ENCODE results near the gene ACTA2. TPM values are rescaled to one million over a fixed set of nuclear protein-coding genes. Genes with fewer than 3 reads are reported as not detected.

The ACTA2 gene
- polyA plus RNA-seq, 2 donors, result 164 to 713 TPM

DNA sequence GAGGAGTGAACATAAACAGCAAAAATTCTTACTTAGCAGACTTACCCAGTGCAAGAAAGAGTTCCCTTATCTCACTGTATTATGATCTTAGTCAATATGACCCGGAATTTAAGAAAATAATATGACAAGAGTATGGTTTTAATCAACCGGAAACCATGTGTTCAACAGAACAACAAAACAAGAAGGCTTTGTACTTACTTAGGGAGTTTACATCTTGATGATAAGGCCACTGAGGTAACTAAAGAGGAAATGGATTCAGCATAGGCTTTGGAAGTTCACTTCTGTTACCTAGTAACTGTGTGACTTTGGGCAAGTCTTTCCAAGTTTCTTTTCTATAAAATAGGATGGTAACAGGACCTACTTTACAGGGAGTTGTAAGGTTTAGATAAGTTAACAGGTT lies 30.6 kb upstream of the ACTA2 start:
- H3K36me3 ChIP-seq (ENCODE audit: control insufficient read depth in 2 of 2, insufficient read depth in 2 of 2, low read length in 1 of 2), result no peaks in the 10 kb centered on the region
- no peaks in the 10 kb centered on the region for H3K27me3 ChIP-seq (ENCODE audit: control insufficient read depth in 1 of 2, insufficient read depth in 2 of 2, low read length in 2 of 2)
- 47 to 65% methylated on average over 2 of the region's 2 CpGs for WGBS, 2 donors
- H3K9me3 ChIP-seq (ENCODE audit: control insufficient read depth in 2 of 2, insufficient read depth in 1 of 2, low read depth in 1 of 2, low read length in 1 of 2), result no peaks in the 10 kb centered on the region
- no peak overlapping the region for H3K27ac ChIP-seq (ENCODE audit: low read depth in 2 of 2, low read length in 1 of 2)
- H3K4me3 ChIP-seq (ENCODE audit: low read depth in 1 of 2, low read length in 2 of 2), result no peak overlapping the region
- no peaks in the 10 kb centered on the region for H3K4me1 ChIP-seq (ENCODE audit: control insufficient read depth in 2 of 2, insufficient read depth in 2 of 2, low read length in 1 of 2)

DNA sequence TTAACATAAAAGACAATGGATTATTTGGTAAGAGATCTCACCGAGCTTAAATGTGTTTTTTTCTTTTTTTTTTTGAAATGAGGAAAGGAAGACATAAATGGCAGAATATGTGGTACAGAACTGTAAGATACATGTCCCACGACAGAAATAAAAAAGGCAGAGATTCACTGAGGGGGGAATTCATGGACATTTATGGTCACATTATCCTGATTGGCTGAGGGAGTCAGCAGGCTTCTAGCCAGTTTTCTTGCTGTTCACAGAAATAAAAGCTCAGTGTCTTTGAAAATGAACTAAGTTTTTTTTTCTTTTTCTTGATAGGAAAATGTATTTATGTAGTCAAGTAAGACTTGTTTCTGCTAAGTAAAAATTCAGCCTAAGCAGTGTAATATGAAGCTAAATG lies 29.8 kb upstream of the ACTA2 start:
- H3K27ac ChIP-seq (ENCODE audit: low read depth in 2 of 2, low read length in 1 of 2), result no peak overlapping the region
- no peaks in the 10 kb centered on the region for H3K27me3 ChIP-seq (ENCODE audit: control insufficient read depth in 1 of 2, insufficient read depth in 2 of 2, low read length in 2 of 2)
- 67 to 68% methylated on average over 2 of the region's 2 CpGs for WGBS, 2 donors
- no peaks in the 10 kb centered on the region for H3K4me1 ChIP-seq (ENCODE audit: control insufficient read depth in 2 of 2, insufficient read depth in 2 of 2, low read length in 1 of 2)
- H3K9me3 ChIP-seq (ENCODE audit: control insufficient read depth in 2 of 2, insufficient read depth in 1 of 2, low read depth in 1 of 2, low read length in 1 of 2), result no peaks in the 10 kb centered on the region
- no peaks in the 10 kb centered on the region for H3K36me3 ChIP-seq (ENCODE audit: control insufficient read depth in 2 of 2, insufficient read depth in 2 of 2, low read length in 1 of 2)
- no peak overlapping the region for H3K4me3 ChIP-seq (ENCODE audit: low read depth in 1 of 2, low read length in 2 of 2)

DNA sequence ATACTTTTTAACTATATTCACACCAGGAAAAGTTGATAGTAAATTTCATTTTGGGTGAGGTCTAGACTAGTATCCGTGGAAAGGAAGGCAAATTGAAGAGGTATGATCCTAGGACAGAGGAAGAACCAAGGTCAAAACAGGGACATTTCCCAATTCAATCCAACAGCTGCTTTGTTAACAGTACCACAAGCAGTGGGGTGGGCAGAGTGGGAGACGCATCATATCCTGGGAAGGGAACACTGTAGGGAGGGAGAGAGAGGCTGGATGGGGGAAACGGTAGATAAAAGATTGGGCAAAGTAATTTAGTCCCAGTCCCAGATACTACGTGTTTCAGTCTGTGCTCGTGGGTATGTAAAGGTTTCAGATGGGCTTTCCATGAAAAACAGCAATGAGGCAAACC lies 28.9 kb upstream of the ACTA2 start:
- Histone ChIP-seq H3K4me1 (ENCODE audit: control insufficient read depth in 2 of 2, insufficient read depth in 2 of 2, low read length in 1 of 2) (no peaks in the 10 kb centered on the region), H3K27ac (ENCODE audit: low read depth in 2 of 2, low read length in 1 of 2) (peak overlapping the region; percentile 27 to 47), H3K27me3 (ENCODE audit: control insufficient read depth in 1 of 2, insufficient read depth in 2 of 2, low read length in 2 of 2) (no peaks in the 10 kb centered on the region), H3K9me3 (ENCODE audit: control insufficient read depth in 2 of 2, insufficient read depth in 1 of 2, low read depth in 1 of 2, low read length in 1 of 2) (no peaks in the 10 kb centered on the region), H3K4me3 (ENCODE audit: low read depth in 1 of 2, low read length in 2 of 2) (no peak overlapping the region), H3K36me3 (ENCODE audit: control insufficient read depth in 2 of 2, insufficient read depth in 2 of 2, low read length in 1 of 2) (no peaks in the 10 kb centered on the region)
- 75 to 78% methylated on average over 5 of the region's 5 CpGs for WGBS, 2 donors

DNA sequence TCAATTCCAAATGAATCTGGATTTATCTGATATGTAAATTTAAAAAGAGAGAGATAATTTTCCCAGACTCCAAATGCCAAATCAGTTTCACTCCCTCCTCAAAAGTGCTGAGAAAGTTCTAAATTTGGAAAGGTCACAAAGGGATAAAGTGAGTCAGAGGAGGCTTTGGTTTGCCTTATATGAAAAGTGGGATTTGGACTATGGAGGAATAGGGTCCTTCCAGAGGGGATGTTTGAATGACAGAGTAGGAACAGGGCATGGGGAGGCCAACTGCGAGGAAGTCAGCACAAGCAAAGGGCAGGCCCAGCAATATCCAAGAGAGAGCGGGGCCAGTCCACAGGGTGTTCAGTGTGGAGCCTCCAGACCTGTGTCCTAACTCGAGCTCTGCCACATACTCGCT lies 28.2 kb upstream of the ACTA2 start:
- H3K4me3 ChIP-seq (ENCODE audit: low read depth in 1 of 2, low read length in 2 of 2), result no peak overlapping the region
- WGBS, 2 donors, result 62 to 67% methylated on average over 4 of the region's 4 CpGs
- H3K9me3 ChIP-seq (ENCODE audit: control insufficient read depth in 2 of 2, insufficient read depth in 1 of 2, low read depth in 1 of 2, low read length in 1 of 2), result no peaks in the 10 kb centered on the region
- H3K4me1 ChIP-seq (ENCODE audit: control insufficient read depth in 2 of 2, insufficient read depth in 2 of 2, low read length in 1 of 2), result no peaks in the 10 kb centered on the region
- no peaks in the 10 kb centered on the region for H3K36me3 ChIP-seq (ENCODE audit: control insufficient read depth in 2 of 2, insufficient read depth in 2 of 2, low read length in 1 of 2)
- peak overlapping the region; percentile 26 to 56 for H3K27ac ChIP-seq (ENCODE audit: low read depth in 2 of 2, low read length in 1 of 2)
- no peaks in the 10 kb centered on the region for H3K27me3 ChIP-seq (ENCODE audit: control insufficient read depth in 1 of 2, insufficient read depth in 2 of 2, low read length in 2 of 2)

DNA sequence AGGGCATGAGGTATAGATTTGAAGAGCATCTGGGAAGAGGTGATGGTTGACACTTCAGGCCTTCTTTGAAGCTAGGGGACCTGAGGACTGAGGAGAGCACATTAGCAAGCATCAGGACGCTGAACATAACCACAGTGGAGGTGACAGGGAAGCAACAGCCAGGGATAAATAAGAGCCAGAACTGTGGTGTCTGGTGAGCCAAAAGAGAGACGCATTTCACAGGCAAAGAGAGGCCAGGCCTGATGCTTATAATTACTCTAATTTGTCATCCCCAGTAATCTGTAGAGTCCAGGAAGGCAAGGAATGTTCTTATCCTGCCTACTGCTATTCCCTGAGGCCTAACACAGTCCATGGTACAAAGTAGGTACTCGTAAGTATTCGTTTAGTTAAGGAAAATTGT lies 27.7 kb upstream of the ACTA2 start:
- Histone ChIP-seq H3K27ac (ENCODE audit: low read depth in 2 of 2, low read length in 1 of 2) (peak overlapping the region; percentile 26 to 85), H3K9me3 (ENCODE audit: control insufficient read depth in 2 of 2, insufficient read depth in 1 of 2, low read depth in 1 of 2, low read length in 1 of 2) (no peaks in the 10 kb centered on the region)

DNA sequence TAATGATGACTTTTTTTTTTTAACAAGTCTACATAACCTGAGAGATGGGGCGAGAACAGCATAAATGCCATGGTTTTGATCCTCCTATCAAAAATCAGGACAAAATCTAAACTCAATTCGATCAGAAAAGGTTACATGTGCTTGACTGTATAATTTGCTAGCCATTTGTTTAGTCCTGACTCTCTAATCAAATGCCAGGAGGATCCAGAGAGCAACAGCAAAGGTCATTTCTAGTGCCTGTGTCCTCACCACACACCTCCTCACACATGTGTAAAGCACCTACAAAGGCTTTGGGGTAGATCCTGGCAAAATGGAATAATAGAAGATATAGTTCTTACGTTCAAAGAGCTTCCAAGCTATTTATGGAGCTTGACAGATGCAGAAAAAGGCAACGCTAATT lies 27.0 kb upstream of the ACTA2 start:
- WGBS, 2 donors, result 77 to 80% methylated on average over 4 of the region's 4 CpGs
- no peaks in the 10 kb centered on the region for H3K4me1 ChIP-seq (ENCODE audit: control insufficient read depth in 2 of 2, insufficient read depth in 2 of 2, low read length in 1 of 2)
- peak overlapping the region in 1 of 2 donors; percentile 3 for H3K27ac ChIP-seq (ENCODE audit: low read depth in 2 of 2, low read length in 1 of 2)

More for the DNA sequence above, 27.7 kb upstream of the ACTA2 start:
- Histone ChIP-seq H3K4me3 (ENCODE audit: low read depth in 1 of 2, low read length in 2 of 2) (no peak overlapping the region), H3K36me3 (ENCODE audit: control insufficient read depth in 2 of 2, insufficient read depth in 2 of 2, low read length in 1 of 2) (no peaks in the 10 kb centered on the region), H3K27me3 (ENCODE audit: control insufficient read depth in 1 of 2, insufficient read depth in 2 of 2, low read length in 2 of 2) (no peaks in the 10 kb centered on the region), H3K4me1 (ENCODE audit: control insufficient read depth in 2 of 2, insufficient read depth in 2 of 2, low read length in 1 of 2) (no peaks in the 10 kb centered on the region)
- WGBS, 2 donors, result 69 to 71% methylated on average over 4 of the region's 4 CpGs

DNA sequence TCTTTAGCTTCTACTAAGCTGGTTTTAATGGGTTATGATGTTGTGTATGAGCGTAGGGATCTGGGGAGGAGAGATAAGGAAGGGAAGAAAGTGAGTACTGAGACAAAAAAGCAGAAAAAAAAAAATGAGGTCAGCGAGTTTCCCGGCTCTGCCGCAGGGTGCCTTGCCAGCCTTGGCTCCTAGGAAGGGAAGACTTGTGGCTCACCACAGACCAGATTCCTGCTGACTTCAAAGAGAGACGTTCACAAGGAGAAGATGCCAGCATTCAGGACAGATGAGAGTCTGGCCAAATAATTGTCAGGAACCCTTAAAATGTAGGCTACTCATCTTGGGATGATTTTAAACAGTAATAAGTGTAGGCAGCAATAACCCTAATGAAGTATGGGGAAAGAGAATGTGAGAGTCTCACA lies 26.6 kb upstream of the ACTA2 start:
- WGBS, 2 donors, result 15 to 31% methylated on average over 5 of the region's 5 CpGs
- H3K27me3 ChIP-seq (ENCODE audit: control insufficient read depth in 1 of 2, insufficient read depth in 2 of 2, low read length in 2 of 2), result no peaks in the 10 kb centered on the region
- H3K4me1 ChIP-seq (ENCODE audit: control insufficient read depth in 2 of 2, insufficient read depth in 2 of 2, low read length in 1 of 2), result no peaks in the 10 kb centered on the region
- H3K27ac ChIP-seq (ENCODE audit: low read depth in 2 of 2, low read length in 1 of 2), result peak overlapping the region; percentile 3 to 59
- H3K4me3 ChIP-seq (ENCODE audit: low read depth in 1 of 2, low read length in 2 of 2), result no peak overlapping the region
- H3K9me3 ChIP-seq (ENCODE audit: control insufficient read depth in 2 of 2, insufficient read depth in 1 of 2, low read depth in 1 of 2, low read length in 1 of 2), result no peaks in the 10 kb centered on the region
- H3K36me3 ChIP-seq (ENCODE audit: control insufficient read depth in 2 of 2, insufficient read depth in 2 of 2, low read length in 1 of 2), result no peaks in the 10 kb centered on the region

More for the DNA sequence above, 27.0 kb upstream of the ACTA2 start:
- Histone ChIP-seq H3K36me3 (ENCODE audit: control insufficient read depth in 2 of 2, insufficient read depth in 2 of 2, low read length in 1 of 2) (no peaks in the 10 kb centered on the region), H3K9me3 (ENCODE audit: control insufficient read depth in 2 of 2, insufficient read depth in 1 of 2, low read depth in 1 of 2, low read length in 1 of 2) (no peaks in the 10 kb centered on the region), H3K27me3 (ENCODE audit: control insufficient read depth in 1 of 2, insufficient read depth in 2 of 2, low read length in 2 of 2) (no peaks in the 10 kb centered on the region), H3K4me3 (ENCODE audit: low read depth in 1 of 2, low read length in 2 of 2) (no peak overlapping the region)

DNA sequence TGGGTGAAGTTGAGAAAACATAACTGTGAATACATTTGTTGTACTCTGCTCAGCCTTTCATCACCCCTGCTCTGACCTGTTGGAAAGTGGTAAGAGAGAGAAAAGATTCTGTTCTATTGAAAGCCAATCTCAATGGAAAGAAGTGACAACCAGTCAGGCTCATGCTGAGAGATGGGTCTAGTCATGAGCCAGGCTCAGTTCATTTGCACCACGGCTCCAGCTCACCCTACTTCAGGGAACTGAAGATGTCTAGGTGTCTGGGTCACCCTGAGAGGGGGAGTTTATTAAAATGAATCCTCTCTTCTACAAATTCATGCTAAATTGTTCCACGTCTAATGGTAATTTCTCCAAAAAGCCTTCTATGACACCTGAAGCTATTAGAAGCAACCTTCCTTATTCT lies 25.9 kb upstream of the ACTA2 start:
- no peaks in the 10 kb centered on the region for H3K4me1 ChIP-seq (ENCODE audit: control insufficient read depth in 2 of 2, insufficient read depth in 2 of 2, low read length in 1 of 2)

DNA sequence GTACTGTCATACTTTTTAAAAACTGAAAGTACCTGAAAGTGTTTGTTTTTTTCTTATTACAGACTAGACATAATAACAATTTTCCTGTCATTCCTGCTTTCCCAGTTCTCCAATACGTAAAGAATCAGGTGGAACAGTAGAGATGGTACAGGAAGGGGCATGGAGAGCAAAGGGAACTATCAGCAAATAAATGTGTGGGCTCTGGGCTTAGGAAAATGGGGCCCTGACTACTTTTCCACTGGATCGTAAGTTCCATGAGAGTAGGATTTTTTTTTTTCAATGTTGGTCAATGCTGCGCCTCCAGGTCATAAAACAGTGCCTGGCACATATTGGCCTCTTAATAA lies 22.8 kb upstream of the ACTA2 start:
- Histone ChIP-seq H3K4me3 (ENCODE audit: low read depth in 1 of 2, low read length in 2 of 2) (peak overlapping the region in 1 of 2 donors; percentile 76), H3K27ac (ENCODE audit: low read depth in 2 of 2, low read length in 1 of 2) (peak overlapping the region; percentile 31 to 68), H3K4me1 (ENCODE audit: control insufficient read depth in 2 of 2, insufficient read depth in 2 of 2, low read length in 1 of 2) (no peaks in the 10 kb centered on the region), H3K36me3 (ENCODE audit: control insufficient read depth in 2 of 2, insufficient read depth in 2 of 2, low read length in 1 of 2) (no peaks in the 10 kb centered on the region), H3K27me3 (ENCODE audit: control insufficient read depth in 1 of 2, insufficient read depth in 2 of 2, low read length in 2 of 2) (no peaks in the 10 kb centered on the region), H3K9me3 (ENCODE audit: control insufficient read depth in 2 of 2, insufficient read depth in 1 of 2, low read depth in 1 of 2, low read length in 1 of 2) (no peaks in the 10 kb centered on the region)
- 49 to 56% methylated on average over 3 of the region's 3 CpGs for WGBS, 2 donors

More for the DNA sequence above, 25.9 kb upstream of the ACTA2 start:
- Histone ChIP-seq H3K27me3 (ENCODE audit: control insufficient read depth in 1 of 2, insufficient read depth in 2 of 2, low read length in 2 of 2) (no peaks in the 10 kb centered on the region), H3K9me3 (ENCODE audit: control insufficient read depth in 2 of 2, insufficient read depth in 1 of 2, low read depth in 1 of 2, low read length in 1 of 2) (no peaks in the 10 kb centered on the region), H3K27ac (ENCODE audit: low read depth in 2 of 2, low read length in 1 of 2) (peak overlapping the region in 1 of 2 donors; percentile 24), H3K4me3 (ENCODE audit: low read depth in 1 of 2, low read length in 2 of 2) (no peak overlapping the region), H3K36me3 (ENCODE audit: control insufficient read depth in 2 of 2, insufficient read depth in 2 of 2, low read length in 1 of 2) (no peaks in the 10 kb centered on the region)
- 86 to 89% methylated on average over 2 of the region's 2 CpGs for WGBS, 2 donors

DNA sequence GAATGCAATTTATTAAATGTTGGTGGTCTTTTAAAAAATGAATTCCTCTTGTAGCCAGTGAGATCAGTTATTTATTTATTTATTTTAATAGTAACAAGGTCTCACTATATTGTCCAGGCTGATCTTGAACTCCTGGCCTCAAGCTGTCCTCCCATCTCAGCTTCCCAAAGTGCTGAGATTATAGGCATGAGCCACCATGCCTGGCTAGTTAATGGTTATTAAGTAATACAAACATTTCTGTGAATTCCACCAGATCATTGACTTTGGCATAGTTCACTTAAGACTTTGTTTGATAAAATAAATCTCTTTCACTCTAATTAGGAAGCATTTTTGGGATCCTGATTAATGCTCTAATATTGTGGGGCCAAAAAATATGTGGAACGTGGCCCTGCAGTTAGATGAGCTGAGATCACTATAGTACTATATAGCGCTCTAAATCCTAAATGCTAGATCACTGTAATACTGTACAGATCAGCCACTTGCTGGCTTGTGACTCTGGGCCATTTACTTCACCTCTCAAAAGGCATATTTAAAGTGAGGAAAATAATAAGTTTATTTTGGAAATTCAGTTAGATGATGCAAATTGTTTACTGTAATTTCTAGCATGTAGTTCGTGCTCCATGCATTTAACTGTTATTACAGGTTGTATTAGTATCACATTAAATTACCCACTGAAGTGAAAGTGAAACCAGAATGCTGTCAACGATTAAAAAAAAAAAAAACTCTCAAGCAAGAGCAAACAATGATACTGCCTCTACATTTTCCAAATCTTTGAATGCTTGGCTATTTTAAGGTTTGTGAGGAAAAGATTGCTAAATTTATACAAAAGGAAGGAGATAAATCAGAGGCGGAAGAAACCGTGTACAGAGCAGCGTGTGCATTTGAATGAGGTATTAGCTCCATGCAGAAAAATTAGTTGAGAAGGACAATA lies 22.1 kb upstream of the ACTA2 start:
- Histone ChIP-seq H3K4me3 (ENCODE audit: low read depth in 1 of 2, low read length in 2 of 2) (peak overlapping the region in 1 of 2 donors; percentile 76), H3K4me1 (ENCODE audit: control insufficient read depth in 2 of 2, insufficient read depth in 2 of 2, low read length in 1 of 2) (no peaks in the 10 kb centered on the region), H3K27me3 (ENCODE audit: control insufficient read depth in 1 of 2, insufficient read depth in 2 of 2, low read length in 2 of 2) (no peaks in the 10 kb centered on the region), H3K9me3 (ENCODE audit: control insufficient read depth in 2 of 2, insufficient read depth in 1 of 2, low read depth in 1 of 2, low read length in 1 of 2) (no peaks in the 10 kb centered on the region), H3K36me3 (ENCODE audit: control insufficient read depth in 2 of 2, insufficient read depth in 2 of 2, low read length in 1 of 2) (no peaks in the 10 kb centered on the region), H3K27ac (ENCODE audit: low read depth in 2 of 2, low read length in 1 of 2) (peak overlapping the region in 1 of 2 donors; percentile 68)
- WGBS, 2 donors, result 7 to 8% methylated on average over 7 of the region's 7 CpGs
